Natural killer cell treated with Interleukin-12 subunit alpha and Interleukin-12 subunit beta and Interleukin-15 and Interleukin-18, amount 100 ng/mL, for 72 hours (primary cell): ENCODE results near the gene PPP1R12B. TPM values are rescaled to one million over a fixed set of nuclear protein-coding genes. Genes with fewer than 3 reads are reported as not detected.
"Not testable (repeated sequence)": the region's sequence is repeated elsewhere in the genome, so short reads cannot be mapped to it uniquely, and the experiment has no call there.

Experiments used
- ATAC-seq, 2 donors: fragments of 150-1000 bp; cut with Tn5 transposase in 1 of 2; sonication (Bioruptor Pico), chemical (Tn5 transposase) in 1 of 2; 2 replicates each; pipeline ENCODE4 v1.10.0; 2021
- DNase-seq: peaks from one replicate; pipeline ENCODE4 v3.0.0; 2022; ENCODE audit warnings: low spot score
- H3K27ac Mint-ChIP-seq, 2 donors: 1 replicate in 1 of 2; 2 replicates in 1 of 2; pipeline ENCODE4 v1.8.0; 2022; ENCODE audit warnings: mixed read lengths in 2 of 2, mild to moderate bottlenecking in 1 of 2, moderate library complexity in 1 of 2
- H3K27me3 Mint-ChIP-seq, 2 donors: 1 replicate in 1 of 2; 2 replicates in 1 of 2; pipeline ENCODE4 v1.8.0; 2022; ENCODE audit warnings: mixed read lengths in 2 of 2
- H3K36me3 Mint-ChIP-seq: one replicate; pipeline ENCODE4 v1.8.0; 2022; ENCODE audit warnings: mixed read lengths
- H3K4me1 Mint-ChIP-seq, 2 donors: 1 replicate in 1 of 2; 2 replicates in 1 of 2; pipeline ENCODE4 v1.8.0; 2022; ENCODE audit warnings: low read depth in 2 of 2, mixed read lengths in 2 of 2, mild to moderate bottlenecking in 1 of 2
- H3K4me3 Mint-ChIP-seq: one replicate; pipeline ENCODE4 v1.8.0; 2022; ENCODE audit warnings: mixed read lengths
- H3K9me3 Mint-ChIP-seq: 2 replicates; pipeline ENCODE4 v1.8.0; 2022; ENCODE audit warnings: mixed read lengths
- total RNA-seq, 2 donors: library from RNA; stranded (reverse); gene quantifications; one replicate each; pipeline ENCODE4 v1.2.3, GENCODE V29; 2022

PPP1R12B gene
- total RNA-seq, 2 donors from 2014 or later = 27.1 to 51.8 TPM

DNA sequence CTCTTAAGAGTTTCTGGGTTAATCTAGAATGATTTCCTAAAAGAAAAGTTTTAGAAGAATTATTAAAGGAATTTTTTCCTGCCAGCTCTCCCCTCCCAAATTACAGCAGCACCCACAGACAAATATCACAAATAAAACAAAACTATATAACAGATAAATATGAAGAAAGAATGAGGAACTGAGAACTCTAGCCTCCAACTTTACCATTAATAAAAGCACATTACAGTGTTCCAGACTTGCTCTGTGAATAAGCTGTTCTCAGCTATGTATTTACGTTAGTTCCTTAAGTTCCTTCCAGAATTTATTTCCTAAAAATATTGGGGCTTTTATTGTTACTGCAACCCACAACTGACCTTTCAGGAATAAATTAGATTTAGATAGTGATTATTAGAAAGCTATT is 168.6 kb downstream of the PPP1R12B start:
- not testable (repeated sequence) for H3K27me3 Mint-ChIP-seq, DNase-seq, H3K4me1 Mint-ChIP-seq, H3K27ac Mint-ChIP-seq, H3K9me3 Mint-ChIP-seq, ATAC-seq, H3K4me3 Mint-ChIP-seq, H3K36me3 Mint-ChIP-seq

DNA sequence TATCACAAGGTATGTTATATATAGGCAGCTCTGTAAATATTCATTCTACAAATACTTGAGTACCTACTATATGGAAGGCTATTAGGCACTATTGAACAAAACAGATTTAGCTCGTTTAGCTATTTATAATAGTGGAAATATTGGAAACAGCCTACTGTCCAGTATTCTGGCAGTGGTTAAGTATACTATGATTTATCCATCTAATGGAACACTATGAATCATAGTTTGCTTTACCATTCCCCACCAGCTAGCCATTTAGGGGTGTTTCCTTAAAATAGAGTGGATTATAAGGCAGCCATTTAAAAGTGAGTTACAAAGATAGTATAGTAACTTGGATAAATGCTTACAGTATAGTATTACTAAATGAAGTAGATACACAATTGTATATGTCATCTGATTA is 169.7 kb downstream of the PPP1R12B start:
- not testable (repeated sequence) for ATAC-seq, H3K27ac Mint-ChIP-seq, H3K4me1 Mint-ChIP-seq, H3K27me3 Mint-ChIP-seq, DNase-seq, H3K9me3 Mint-ChIP-seq, H3K4me3 Mint-ChIP-seq, H3K36me3 Mint-ChIP-seq

DNA sequence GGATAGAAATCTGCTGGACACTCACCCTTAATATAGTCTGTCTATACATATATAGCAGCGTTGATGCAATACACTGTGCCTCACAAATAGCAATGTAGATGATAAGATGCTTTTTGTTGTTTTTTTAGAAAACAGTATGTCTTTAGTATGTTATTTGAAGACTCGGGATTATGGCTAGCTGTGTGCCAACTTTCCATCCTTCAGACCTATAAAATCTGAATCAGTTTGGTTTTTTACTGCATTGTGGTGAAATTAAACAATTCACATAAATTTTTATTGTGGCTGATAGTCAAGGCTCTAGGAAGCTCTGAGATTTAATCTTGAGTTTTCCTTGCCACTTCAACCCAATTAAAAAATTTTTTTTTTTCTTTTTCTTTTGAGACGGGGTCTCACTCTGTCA is 170.4 kb downstream of the PPP1R12B start:
- not testable (repeated sequence) for DNase-seq, H3K36me3 Mint-ChIP-seq, H3K4me1 Mint-ChIP-seq, H3K9me3 Mint-ChIP-seq, H3K27me3 Mint-ChIP-seq, ATAC-seq, H3K27ac Mint-ChIP-seq, H3K4me3 Mint-ChIP-seq

DNA sequence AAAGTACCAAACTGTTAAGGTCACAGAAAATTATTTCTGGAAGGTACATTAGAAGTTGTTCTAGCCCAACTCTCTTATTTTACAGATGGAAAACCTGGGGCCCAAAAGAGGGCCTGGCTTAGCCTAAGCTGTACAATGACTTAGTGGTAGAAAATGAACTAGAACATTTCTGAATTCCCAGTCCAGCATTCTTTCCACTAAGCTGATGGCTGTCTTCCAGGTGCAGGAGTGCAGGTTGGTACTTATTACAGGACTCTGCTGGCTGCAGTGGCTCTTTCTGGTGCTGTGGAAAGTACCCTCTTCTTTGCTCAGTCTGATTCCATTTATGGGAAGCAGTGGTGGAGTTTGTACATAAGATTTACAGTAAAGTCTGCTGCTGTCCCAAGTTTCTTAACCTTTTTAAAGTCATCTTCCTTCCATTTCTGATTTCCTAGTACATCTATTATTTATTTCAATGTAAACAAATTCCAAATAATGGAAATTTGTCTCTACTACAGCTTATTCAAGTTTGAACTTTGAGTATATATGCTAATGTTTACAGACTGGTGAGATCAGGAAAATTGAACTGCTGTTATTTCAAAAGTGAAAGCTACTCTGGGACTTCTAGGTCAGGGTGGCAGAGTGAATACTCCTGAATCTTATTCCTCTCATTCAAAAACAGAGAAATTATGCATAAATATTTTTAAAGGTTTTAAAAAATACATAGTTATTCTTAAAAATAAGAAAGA is 171.8 kb downstream of the PPP1R12B start:
- DNase-seq, ATAC-seq, H3K36me3 Mint-ChIP-seq, H3K27ac Mint-ChIP-seq, H3K9me3 Mint-ChIP-seq, H3K4me1 Mint-ChIP-seq, H3K27me3 Mint-ChIP-seq, H3K4me3 Mint-ChIP-seq: not testable (repeated sequence)

DNA sequence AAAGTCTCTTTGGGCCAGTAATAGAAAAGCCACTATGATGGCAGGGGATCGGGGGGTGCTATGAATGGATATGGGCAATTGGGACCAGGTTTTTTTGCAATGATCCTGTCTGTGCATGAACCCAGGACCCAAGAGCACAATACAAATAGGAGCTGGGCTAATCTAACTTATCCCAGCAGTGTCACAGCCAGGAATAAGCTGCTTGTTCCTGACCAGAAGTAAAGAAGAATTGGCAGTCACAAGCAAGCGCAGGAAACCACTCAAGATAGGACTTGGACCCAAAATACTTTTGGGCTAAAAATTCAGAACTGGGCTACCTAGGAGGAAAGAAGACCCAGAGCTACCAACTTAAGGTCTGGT is 172.3 kb downstream of the PPP1R12B start:
- not testable (repeated sequence) for H3K27me3 Mint-ChIP-seq, H3K4me3 Mint-ChIP-seq, DNase-seq, H3K4me1 Mint-ChIP-seq, ATAC-seq, H3K9me3 Mint-ChIP-seq, H3K36me3 Mint-ChIP-seq, H3K27ac Mint-ChIP-seq

GRCh38 chr1:202521484-202521883 is 173.0 kb downstream of the PPP1R12B start:
- H3K27ac Mint-ChIP-seq, H3K9me3 Mint-ChIP-seq, H3K27me3 Mint-ChIP-seq, ATAC-seq, H3K36me3 Mint-ChIP-seq, DNase-seq, H3K4me3 Mint-ChIP-seq: not testable (repeated sequence)
- H3K4me1 Mint-ChIP-seq = peaks cover 12 to 14% of the 10 kb centered on the region in 2 donors

- H3K9me3 Mint-ChIP-seq = no peaks in the 10 kb centered on the region
- no peak overlapping the region for H3K27ac Mint-ChIP-seq
These were observed 173.4 kb downstream of the PPP1R12B start for GRCh38 chr1:202521886-202522285.

DNA sequence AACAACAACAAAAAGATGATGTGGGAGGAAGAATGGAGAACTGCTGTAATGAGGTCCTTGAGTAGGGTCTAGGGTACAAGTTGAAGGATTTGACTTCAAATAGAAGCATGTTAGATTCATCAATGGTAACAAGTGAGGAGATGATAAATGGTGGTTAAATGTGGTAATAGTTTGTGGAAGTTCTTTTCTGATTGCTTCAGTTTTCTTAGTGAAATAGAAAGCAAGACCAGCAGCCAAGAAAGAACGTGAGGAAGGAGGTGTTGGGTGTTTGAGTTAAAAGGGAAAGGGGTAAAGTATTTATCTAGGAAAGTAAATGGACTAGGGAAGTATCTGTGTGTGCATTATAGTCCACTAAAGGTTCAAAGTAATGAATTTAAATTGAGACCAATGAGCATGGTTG is 177.6 kb downstream of the PPP1R12B start:
- H3K27me3 Mint-ChIP-seq, H3K9me3 Mint-ChIP-seq, H3K27ac Mint-ChIP-seq, H3K4me3 Mint-ChIP-seq, H3K36me3 Mint-ChIP-seq, ATAC-seq, DNase-seq: not testable (repeated sequence)
- H3K4me1 Mint-ChIP-seq = peaks cover 12 to 14% of the 10 kb centered on the region in 2 donors

More at GRCh38 chr1:202521886-202522285, 173.4 kb downstream of the PPP1R12B start:
- Mint-ChIP-seq H3K36me3 (peaks cover 4% of the 10 kb centered on the region), H3K4me3 (no peak overlapping the region), H3K4me1 (peaks cover 12 to 14% of the 10 kb centered on the region in 2 donors), H3K27me3 (no peaks in the 10 kb centered on the region)
- ATAC-seq (no peak), DNase-seq (no peak)

- not testable (repeated sequence) for ATAC-seq, H3K27me3 Mint-ChIP-seq, DNase-seq, H3K27ac Mint-ChIP-seq, H3K4me3 Mint-ChIP-seq, H3K36me3 Mint-ChIP-seq, H3K9me3 Mint-ChIP-seq
- peaks cover 13 to 18% of the 10 kb centered on the region in 2 donors for H3K4me1 Mint-ChIP-seq
These were observed 179.7 kb downstream of the PPP1R12B start for GRCh38 chr1:202528096-202528722.

- not testable (repeated sequence) for DNase-seq, H3K36me3 Mint-ChIP-seq, H3K9me3 Mint-ChIP-seq, ATAC-seq, H3K27ac Mint-ChIP-seq, H3K4me3 Mint-ChIP-seq, H3K27me3 Mint-ChIP-seq
- H3K4me1 Mint-ChIP-seq = peaks cover 10 to 13% of the 10 kb centered on the region in 2 donors
These were observed 182.2 kb downstream of the PPP1R12B start for GRCh38 chr1:202530686-202531085.

DNA sequence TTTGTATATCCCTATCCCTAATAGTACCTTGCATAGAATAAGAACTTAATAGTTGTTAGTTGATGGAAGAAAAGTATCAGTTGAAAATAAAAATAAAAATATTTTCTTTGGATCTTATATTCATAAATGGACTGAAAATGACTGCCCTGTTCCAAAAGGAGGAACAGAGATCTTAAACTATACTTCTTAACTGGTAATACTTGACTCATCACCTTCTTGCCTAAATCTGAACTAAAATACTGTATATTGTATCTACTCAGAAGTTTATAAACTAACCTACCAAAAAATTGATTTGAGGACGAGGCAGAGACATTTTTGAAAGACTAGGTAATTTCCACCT is 182.9 kb downstream of the PPP1R12B start:
- H3K4me1 Mint-ChIP-seq = peaks cover 4 to 5% of the 10 kb centered on the region in 2 donors
- no peaks in the 10 kb centered on the region for H3K27me3 Mint-ChIP-seq
- DNase-seq = no peak
- ATAC-seq = no peak
- H3K27ac Mint-ChIP-seq = no peak overlapping the region
- H3K36me3 Mint-ChIP-seq = no peaks in the 10 kb centered on the region
- H3K4me3 Mint-ChIP-seq = no peak overlapping the region
- H3K9me3 Mint-ChIP-seq = no peaks in the 10 kb centered on the region

DNA sequence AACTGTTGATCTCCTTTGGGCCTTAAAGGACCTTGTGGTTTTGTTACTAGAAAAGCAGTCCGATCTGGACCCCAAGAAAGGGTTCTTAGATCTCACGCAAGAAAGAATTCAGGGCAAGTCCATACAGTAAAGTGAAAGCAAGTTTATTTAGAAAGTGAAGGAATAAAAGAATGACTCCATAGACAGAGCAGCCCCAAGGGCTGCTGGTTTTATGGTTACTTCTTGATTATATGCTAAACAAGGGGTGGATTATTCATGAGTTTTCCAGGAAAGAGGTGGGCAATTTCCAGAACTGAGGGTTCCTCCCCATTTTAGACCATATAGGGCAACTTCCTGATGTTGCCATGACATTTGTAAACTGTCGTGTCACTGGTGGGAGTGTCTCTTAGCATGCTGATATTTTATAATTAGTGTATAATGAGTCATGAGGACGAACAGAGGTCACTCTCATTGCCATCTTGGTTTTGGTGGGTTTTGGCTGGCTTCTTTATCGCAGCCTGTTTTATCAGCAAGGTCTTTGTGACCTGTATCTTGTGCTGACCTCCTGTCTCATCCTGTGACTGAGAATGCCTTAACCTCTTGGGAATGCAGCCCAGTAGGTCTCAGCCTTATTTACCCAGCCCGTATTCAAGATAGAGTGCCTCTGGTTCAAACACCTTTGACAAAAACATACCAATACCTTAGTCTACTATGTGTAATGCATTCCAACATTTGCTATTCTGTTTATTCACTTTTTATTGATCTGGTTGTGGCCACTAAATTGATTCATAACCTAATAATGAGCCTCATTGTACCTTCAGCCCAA is 183.5 kb downstream of the PPP1R12B start:
- not testable (repeated sequence) for H3K9me3 Mint-ChIP-seq, DNase-seq, ATAC-seq, H3K36me3 Mint-ChIP-seq, H3K4me1 Mint-ChIP-seq, H3K4me3 Mint-ChIP-seq, H3K27me3 Mint-ChIP-seq, H3K27ac Mint-ChIP-seq

GRCh38 chr1:202539166-202539574 is 190.7 kb downstream of the PPP1R12B start:
- ATAC-seq, H3K4me3 Mint-ChIP-seq, H3K4me1 Mint-ChIP-seq: not testable (repeated sequence)

GRCh38 chr1:202539583-202539982 is 191.1 kb downstream of the PPP1R12B start:
- not testable (repeated sequence) for H3K27ac Mint-ChIP-seq, H3K27me3 Mint-ChIP-seq, ATAC-seq, DNase-seq, H3K9me3 Mint-ChIP-seq, H3K36me3 Mint-ChIP-seq, H3K4me1 Mint-ChIP-seq, H3K4me3 Mint-ChIP-seq

More at GRCh38 chr1:202539166-202539574, 190.7 kb downstream of the PPP1R12B start:
- H3K36me3 Mint-ChIP-seq, DNase-seq, H3K27ac Mint-ChIP-seq, H3K9me3 Mint-ChIP-seq, H3K27me3 Mint-ChIP-seq: not testable (repeated sequence)
